OCI-LY1 (cell line): ENCODE results near the gene UGT1A4.

ENCODE experiments used
- H2AFZ ChIP-seq: fragments of 200-600 bp; sonication (generic), shearing (Covaris generic); 2 replicates; pipeline ENCODE4 v1.6.0; 2014; ENCODE audit warnings: antibody characterized with exemption, mild to moderate bottlenecking, low read length
- H3F3A ChIP-seq: fragments of 200-600 bp; sonication (generic), shearing (Covaris generic); 2 replicates; pipeline ENCODE4 v1.6.0; 2014; ENCODE audit warnings: mild to moderate bottlenecking, antibody characterized with exemption, low read length, moderate library complexity; ENCODE audit not compliant: insufficient read depth
- H3K27ac ChIP-seq: fragments of 200-600 bp; sonication (generic); 2 replicates; pipeline ENCODE4 v1.5.1; 2014; ENCODE audit warnings: low read length, mixed run types, mild to moderate bottlenecking, low read depth; ENCODE audit not compliant: poor library complexity, severe bottlenecking
- H3K27me3 ChIP-seq: fragments of 200-600 bp; sonication (generic); 2 replicates; pipeline ENCODE4 v1.6.0; 2014; ENCODE audit warnings: antibody characterized with exemption, mild to moderate bottlenecking, low read length, moderate library complexity; ENCODE audit not compliant: insufficient read depth
- H3K36me3 ChIP-seq: fragments of 200-600 bp; sonication (generic); 2 replicates; pipeline ENCODE4 v1.6.1; 2014; ENCODE audit warnings: mild to moderate bottlenecking, antibody characterized with exemption, low read length, moderate library complexity, mixed read lengths; ENCODE audit not compliant: insufficient read depth
- H3K4me1 ChIP-seq: fragments of 200-600 bp; sonication (generic); 2 replicates; pipeline ENCODE4 v1.5.1; 2014; ENCODE audit warnings: mild to moderate bottlenecking, low read length, moderate library complexity; ENCODE audit not compliant: insufficient read depth, severe bottlenecking
- H3K4me2 ChIP-seq: fragments of 200-600 bp; sonication (generic), shearing (Covaris generic); 2 replicates; pipeline ENCODE4 v1.6.1; 2014; ENCODE audit warnings: low read length
- H3K4me3 ChIP-seq: fragments of 200-600 bp; sonication (generic); 2 replicates; pipeline ENCODE4 v1.5.1; 2014; ENCODE audit warnings: low read length, low read depth, mild to moderate bottlenecking, mixed read lengths; ENCODE audit not compliant: poor library complexity, severe bottlenecking
- H3K79me2 ChIP-seq: fragments of 200-600 bp; shearing (Covaris generic); 2 replicates; pipeline ENCODE4 v1.6.1; 2016; ENCODE audit warnings: mixed run types, low read length, mixed read lengths; ENCODE audit not compliant: insufficient read depth
- H3K9ac ChIP-seq: fragments of 200-600 bp; sonication (generic), shearing (Covaris generic); 2 replicates; pipeline ENCODE4 v1.6.1; 2014; ENCODE audit warnings: mild to moderate bottlenecking, low read length, mixed read lengths
- H3K9me2 ChIP-seq: fragments of 200-600 bp; sonication (generic), shearing (Covaris generic); 2 replicates; pipeline ENCODE4 v1.6.1; 2014; ENCODE audit warnings: low read depth, mild to moderate bottlenecking, low read length, mixed read lengths
- H3K9me3 ChIP-seq: fragments of 200-600 bp; shearing (Covaris generic); 2 replicates; pipeline ENCODE4 v1.6.1; 2014; ENCODE audit warnings: low read length, mixed read lengths
- H4K20me1 ChIP-seq: fragments of 200-600 bp; sonication (generic), shearing (Covaris generic); 2 replicates; pipeline ENCODE4 v1.6.0; 2016; ENCODE audit warnings: mild to moderate bottlenecking, low read length; ENCODE audit not compliant: insufficient read depth
- EZH2 ChIP-seq: fragments of 200-600 bp; sonication (generic), shearing (Covaris generic); IDR thresholded peaks from 2 replicates; pipeline ENCODE4 v1.8.0; 2017; ENCODE audit warnings: borderline replicate concordance, mixed run types, mild to moderate bottlenecking, antibody characterized with exemption, low read length, moderate library complexity, mixed read lengths
- TF ChIP-seq, protein P1 (sequence below): fragments of 200-600 bp; sonication (generic), shearing (Covaris generic); IDR thresholded peaks from 2 replicates; pipeline ENCODE4 v1.5.1; 2017; ENCODE audit warnings: mild to moderate bottlenecking, antibody characterized with exemption, low read length, moderate library complexity, mixed read lengths

UGT1A4 gene

GRCh38 chr2:233706720-233707119 lies 11.8 kb upstream of the UGT1A4 start:
- no peak overlapping the region for H3K4me2 ChIP-seq
- H3F3A ChIP-seq = no peaks in the 10 kb centered on the region
- no peaks in the 10 kb centered on the region for H3K9me3 ChIP-seq
- H4K20me1 ChIP-seq = no peaks in the 10 kb centered on the region
- H3K4me3 ChIP-seq = no peak overlapping the region
- H3K79me2 ChIP-seq = no peaks in the 10 kb centered on the region
- no peaks in the 10 kb centered on the region for H3K27me3 ChIP-seq
- H3K36me3 ChIP-seq = no peaks in the 10 kb centered on the region; the same call in 1 of the 2 replicates
- no peak for TF ChIP-seq EZH2
- TF ChIP-seq, protein P1, sequence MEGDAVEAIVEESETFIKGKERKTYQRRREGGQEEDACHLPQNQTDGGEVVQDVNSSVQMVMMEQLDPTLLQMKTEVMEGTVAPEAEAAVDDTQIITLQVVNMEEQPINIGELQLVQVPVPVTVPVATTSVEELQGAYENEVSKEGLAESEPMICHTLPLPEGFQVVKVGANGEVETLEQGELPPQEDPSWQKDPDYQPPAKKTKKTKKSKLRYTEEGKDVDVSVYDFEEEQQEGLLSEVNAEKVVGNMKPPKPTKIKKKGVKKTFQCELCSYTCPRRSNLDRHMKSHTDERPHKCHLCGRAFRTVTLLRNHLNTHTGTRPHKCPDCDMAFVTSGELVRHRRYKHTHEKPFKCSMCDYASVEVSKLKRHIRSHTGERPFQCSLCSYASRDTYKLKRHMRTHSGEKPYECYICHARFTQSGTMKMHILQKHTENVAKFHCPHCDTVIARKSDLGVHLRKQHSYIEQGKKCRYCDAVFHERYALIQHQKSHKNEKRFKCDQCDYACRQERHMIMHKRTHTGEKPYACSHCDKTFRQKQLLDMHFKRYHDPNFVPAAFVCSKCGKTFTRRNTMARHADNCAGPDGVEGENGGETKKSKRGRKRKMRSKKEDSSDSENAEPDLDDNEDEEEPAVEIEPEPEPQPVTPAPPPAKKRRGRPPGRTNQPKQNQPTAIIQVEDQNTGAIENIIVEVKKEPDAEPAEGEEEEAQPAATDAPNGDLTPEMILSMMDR = no peak
- H3K4me1 ChIP-seq = no peaks in the 10 kb centered on the region
- no peak overlapping the region for H3K27ac ChIP-seq
- no peaks in the 10 kb centered on the region for H3K9me2 ChIP-seq
- no peak overlapping the region for H2AFZ ChIP-seq
- no peak overlapping the region for H3K9ac ChIP-seq

DNA sequence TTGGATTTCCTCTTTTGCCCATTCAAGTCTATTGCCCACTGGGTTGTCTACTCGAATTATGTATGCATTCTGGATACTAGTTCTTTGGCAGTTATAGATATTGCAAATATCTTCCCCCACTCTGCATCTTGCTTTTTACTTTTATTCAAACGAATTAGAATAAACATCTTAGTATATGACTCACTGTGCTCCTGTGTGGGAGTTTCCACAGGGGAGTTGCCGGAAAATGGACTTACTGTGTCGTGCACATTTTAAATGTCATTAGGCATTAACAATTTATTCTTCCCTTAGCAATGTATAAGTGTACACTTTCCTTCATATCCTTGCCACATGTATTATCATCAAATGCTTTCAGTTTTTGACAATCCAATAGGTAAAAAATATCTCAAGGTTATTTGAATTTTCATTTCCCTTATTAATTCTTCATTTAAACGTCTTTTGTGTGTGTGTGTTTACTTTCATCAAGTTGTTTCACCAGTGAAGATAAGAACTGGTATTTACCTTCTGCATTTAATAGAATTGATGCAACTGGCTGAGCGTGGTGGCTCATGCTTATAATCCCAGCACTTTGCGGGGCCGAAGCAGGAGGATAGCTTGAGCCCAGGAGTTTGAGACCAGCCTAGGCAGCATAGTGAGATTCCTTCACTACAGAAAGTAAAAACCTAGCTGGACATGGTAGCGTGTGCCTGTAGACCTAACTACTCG lies 10.4 kb upstream of the UGT1A4 start:
- Histone ChIP-seq H3K9me2 (no peaks in the 10 kb centered on the region), H3K4me2 (no peak overlapping the region), H3K27me3 (no peaks in the 10 kb centered on the region), H2AFZ (no peak overlapping the region), H3K4me1 (no peaks in the 10 kb centered on the region), H3K9ac (no peak overlapping the region), H3K9me3 (no peaks in the 10 kb centered on the region), H3F3A (no peaks in the 10 kb centered on the region), H4K20me1 (no peaks in the 10 kb centered on the region), H3K36me3 (no peaks in the 10 kb centered on the region; the same call in 1 of the 2 replicates), H3K4me3 (no peak overlapping the region), H3K79me2 (no peaks in the 10 kb centered on the region), H3K27ac (no peak overlapping the region)
- TF ChIP-seq, protein P1 = no peak
- TF ChIP-seq EZH2 = no peak

DNA sequence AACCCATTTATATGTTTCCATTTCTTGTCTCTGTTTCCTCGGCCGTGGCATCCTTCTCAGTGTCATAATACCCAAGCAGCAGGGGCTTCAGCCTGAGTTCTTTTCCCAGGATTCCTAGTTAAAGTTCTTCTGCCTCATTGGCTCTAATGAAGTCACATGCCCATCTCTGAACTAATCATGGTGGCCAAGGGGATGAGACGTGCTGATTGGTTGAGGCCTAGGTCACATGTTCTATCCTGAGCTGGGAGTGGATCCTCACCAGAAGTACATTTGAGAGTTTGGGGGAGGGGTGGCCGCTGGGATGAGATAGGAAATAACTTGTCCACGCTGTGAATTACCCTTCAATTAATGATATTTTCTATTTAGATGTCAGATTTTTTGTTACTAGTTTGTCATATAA lies 9.6 kb upstream of the UGT1A4 start:
- Histone ChIP-seq H3K4me1 (no peaks in the 10 kb centered on the region), H3K79me2 (no peaks in the 10 kb centered on the region), H3K36me3 (no peaks in the 10 kb centered on the region), H4K20me1 (no peaks in the 10 kb centered on the region), H3K9ac (no peak overlapping the region), H3K9me2 (no peaks in the 10 kb centered on the region), H3K4me3 (no peak overlapping the region), H3K27ac (no peak overlapping the region), H3K4me2 (no peak overlapping the region), H3K27me3 (no peaks in the 10 kb centered on the region), H3K9me3 (no peaks in the 10 kb centered on the region), H3F3A (no peaks in the 10 kb centered on the region), H2AFZ (no peak overlapping the region)
- no peak for TF ChIP-seq EZH2
- TF ChIP-seq, protein P1 = no peak
